Daoy (cell line): ENCODE measurements around the gene TMPRSS6. TPM values are rescaled to one million over a fixed set of nuclear protein-coding genes. Genes with fewer than 3 reads are reported as not detected.

Source experiments
- DNase-seq: peaks from one replicate; pipeline ENCODE4 v3.0.0-alpha.2; 2015; ENCODE audit warnings: low read depth
- total RNA-seq: library from RNA; depleted of rRNA; stranded (reverse); fragments of >200 nt; shearing (Covaris generic); gene quantifications from 2 replicates; pipeline ENCODE4 v1.2.3, GENCODE V29; 2014

Gene TMPRSS6
- total RNA-seq, 1 experiment from 2014 or later: not detected

DNA sequence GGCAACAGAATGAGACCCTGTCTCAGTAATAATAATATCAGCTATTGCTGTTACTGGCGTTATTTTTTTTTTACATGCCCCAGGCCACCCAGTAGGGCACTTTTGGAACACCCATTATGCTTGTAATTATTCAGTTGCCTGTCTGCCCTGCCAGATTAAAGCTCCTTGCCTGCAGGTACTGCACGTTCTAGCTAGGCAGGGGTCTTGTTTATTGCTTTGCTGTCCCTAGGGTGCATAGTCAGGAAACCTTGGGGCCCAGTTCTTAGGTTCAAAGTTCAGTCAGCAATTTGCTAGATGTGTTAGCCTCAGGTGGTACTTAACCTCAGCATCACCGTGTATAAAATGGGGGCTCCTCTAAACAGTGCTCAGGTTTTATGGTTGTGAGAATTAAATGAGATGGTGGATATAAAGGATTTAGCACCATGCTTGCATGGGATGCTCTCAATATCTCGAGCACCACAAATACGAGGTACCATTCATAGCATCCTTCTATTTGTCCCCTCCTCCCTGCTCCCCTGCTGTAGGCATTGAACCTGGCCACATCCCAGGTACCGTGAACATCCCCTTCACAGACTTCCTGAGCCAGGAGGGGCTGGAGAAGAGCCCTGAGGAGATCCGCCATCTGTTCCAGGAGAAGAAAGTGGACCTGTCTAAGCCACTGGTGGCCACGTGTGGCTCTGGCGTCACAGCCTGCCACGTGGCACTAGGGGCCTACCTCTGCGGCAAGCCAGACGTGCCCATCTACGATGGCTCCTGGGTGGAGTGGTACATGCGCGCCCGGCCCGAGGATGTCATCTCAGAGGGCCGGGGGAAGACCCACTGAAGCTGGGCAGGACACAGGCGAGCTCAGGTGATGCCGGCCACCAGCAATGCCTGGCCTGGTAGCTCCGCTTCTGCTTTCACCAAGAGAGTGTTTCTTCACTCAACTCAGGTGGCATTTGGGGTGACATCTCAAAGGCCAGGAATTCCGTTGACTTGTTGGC, 80.5 kb downstream of the TMPRSS6 start:
- no peak for DNase-seq

DNA sequence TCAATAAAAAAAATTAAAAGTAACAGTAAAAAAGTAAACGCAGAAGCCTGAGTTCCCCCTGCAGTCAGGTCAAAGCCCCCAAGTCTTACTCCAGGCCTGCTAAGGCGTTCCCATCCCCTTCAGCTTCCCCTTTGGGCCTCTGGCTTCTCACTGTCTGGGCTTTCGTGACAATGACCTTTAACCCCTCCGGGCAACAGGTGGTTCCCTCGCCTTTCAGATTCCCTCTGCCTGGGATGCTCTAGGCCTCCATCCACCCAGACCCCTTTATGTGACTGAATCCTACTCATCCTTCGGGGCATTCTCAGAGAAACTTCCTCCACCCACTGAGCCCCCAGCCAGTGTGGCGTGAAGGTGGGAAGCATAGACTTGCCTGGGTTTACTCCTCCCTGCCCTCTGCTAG, 82.0 kb downstream of the TMPRSS6 start:
- no peak for DNase-seq

DNA sequence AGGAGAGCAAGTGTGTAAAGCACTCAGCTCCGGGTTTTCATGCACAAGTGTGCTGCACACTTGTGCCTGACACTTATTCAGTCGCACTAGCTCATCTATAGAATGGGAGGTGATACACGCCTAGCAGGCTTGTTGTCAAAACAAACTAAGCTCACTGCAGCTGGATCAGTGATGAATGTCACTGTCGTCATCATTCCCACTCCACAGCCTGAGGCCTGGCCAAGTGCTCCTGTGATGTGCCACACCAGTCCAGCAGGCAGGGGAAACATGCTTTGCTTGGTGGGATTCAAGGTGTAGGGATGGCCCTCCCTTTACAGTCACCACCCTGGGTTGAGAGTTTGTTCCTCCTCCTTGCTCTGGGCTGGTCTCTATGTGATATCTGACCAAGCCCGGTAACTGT, 83.2 kb downstream of the TMPRSS6 start:
- no peak for DNase-seq

DNA sequence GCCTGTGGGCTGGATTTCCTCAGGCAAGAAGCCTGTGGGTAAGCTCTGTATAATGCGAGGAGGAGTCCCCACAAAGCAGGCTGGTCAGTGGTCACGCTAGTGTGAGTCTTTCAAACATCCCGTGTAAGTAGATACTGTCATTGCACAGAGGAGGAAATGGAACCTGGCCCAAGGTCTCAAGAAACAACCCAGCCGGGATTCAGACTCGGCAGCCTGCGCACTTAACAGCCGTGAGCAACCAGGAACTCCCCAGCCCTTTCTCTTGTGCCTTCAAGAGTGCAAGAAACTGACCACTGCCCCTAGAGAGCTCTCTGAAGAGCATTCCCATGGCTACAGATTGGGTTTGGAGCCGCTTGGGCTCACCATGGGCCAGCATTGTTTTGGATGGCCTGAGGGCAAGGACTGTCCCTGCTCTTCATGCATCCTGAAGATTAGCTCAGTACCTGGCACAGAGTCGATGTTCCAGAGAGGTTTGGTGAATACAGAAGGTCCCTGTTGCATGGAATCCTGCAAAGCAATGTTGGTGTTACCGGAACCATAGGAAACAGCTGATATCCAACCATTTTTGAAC, 83.9 kb downstream of the TMPRSS6 start:
- DNase-seq: no peak

DNA sequence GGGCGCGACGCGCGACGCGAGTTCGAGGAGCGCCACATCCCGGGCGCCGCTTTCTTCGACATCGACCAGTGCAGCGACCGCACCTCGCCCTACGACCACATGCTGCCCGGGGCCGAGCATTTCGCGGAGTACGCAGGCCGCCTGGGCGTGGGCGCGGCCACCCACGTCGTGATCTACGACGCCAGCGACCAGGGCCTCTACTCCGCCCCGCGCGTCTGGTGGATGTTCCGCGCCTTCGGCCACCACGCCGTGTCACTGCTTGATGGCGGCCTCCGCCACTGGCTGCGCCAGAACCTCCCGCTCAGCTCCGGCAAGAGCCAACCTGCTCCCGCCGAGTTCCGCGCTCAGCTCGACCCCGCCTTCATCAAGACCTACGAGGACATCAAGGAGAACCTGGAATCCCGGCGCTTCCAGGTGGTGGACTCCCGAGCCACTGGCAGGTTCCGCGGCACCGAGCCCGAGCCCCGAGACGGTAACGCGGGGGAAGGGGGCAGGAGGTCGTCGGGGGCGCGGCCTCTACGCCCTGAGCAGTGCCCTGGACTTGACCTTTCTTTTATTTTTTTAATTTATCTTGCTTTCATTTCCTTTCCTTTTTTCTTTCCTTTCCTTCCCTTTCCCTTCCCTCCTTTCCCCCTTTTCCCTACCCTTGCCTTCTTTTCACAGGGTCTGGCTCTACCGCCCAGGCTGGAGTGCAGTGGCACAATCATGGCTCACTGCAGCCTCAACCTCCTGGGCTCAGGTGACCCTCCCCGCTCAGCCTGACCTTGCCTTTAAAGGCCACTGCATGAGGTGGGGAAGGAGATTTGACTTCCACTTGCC, 85.0 kb downstream of the TMPRSS6 start:
- no peak for DNase-seq

DNA sequence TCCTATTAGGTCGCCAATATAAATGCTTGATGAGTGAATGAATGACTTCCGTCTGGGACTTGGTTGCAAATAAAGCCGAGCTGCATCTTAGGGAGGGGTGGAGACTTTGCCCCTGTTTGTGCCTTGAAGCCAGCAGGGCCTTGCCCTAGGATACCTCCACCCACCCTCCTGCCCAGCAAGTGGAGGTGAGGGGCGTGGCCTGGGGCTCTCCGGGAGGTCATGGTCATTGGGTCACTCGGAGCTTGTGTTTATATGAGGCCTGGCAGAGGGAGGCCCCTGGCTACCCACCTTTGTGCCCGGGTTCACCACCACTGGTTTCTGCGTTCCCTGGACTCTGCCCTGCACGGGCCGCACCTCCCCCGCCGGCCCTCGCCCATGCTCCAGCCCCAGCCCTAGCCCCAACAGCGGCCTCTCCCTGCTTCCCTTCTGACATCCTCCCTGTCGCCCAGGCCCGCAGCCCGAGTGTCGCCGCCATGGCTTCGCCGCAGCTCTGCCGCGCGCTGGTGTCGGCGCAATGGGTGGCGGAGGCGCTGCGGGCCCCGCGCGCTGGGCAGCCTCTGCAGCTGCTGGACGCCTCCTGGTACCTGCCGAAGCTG, 85.7 kb downstream of the TMPRSS6 start:
- no peak for DNase-seq

DNA sequence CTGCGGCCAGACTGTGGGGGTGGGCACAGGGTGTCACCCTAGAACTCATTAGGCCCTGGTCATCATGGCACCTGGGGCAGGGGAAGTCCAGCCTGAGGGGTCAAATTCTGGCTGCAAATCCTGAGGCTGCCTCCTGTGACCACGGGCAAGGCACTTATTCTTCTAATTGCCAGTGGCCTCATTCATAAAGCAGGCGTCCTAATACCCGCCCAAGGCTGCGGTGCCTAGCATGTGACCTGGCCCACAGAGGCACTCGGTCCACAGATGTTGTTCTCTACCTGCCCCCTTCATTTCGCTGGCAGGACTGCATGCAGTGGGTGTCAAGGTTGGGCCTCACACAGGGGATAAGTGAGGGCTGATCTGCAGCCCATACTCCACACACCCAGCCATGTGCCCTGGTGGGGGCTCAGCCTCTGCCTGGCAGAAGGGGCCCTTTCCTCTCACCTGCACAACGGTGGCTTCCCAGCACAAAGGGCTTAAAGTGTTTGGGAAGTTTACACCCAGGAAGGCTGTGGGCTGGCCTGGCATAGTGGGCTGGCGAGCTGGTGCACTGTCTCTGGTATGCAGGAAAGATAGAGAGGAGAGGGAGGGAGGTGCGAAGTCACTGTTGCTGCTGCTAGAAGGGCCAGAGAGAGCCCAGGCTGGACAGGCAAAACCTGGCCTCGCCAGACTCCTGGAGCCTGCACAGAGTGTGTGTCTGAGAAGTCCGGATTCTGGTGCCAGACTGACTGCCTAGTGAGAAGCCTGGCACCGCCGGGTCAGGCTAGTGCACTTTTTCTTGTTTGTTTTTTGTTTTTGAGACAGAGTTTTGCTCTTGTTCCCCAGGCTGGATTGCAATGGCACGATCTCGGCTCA, 86.8 kb downstream of the TMPRSS6 start:
- no peak for DNase-seq

DNA sequence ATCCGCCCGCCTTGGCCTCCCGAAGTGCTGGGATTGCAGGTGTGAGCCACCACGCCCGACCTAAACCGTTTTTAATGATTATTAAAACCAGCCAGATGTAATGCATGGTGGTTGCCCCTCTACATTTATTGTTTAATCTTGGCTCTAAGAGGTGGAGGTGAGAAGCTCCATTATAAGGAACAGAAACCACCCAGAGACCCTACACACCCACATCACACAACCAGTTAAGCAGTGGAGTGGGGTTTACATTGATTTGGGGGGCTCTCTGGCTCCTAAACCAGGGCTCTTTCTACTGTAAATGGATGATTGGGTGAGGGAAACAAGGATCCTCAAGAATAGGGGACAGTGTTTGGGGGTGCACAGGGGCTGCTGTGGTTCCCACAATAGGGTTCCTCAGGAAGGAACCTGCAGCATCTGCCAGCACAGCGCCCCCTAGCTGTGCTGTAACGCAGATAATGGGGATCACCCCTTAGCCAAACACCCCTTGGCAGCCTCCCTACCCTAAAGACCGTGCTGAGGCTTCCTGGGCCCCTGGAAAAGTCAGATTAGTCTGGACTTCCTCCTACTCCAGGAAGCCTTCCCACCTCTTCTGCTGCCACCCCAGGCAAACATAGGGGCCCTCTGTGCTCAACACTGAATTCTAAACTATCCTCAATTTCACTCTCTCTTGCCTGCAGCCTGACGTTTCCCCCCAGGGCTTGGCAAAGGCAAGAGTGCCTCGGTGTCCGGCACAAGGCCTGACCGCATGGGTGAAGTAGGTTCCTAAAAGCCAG, 87.6 kb downstream of the TMPRSS6 start:
- DNase-seq: peak; percentile 41

DNA sequence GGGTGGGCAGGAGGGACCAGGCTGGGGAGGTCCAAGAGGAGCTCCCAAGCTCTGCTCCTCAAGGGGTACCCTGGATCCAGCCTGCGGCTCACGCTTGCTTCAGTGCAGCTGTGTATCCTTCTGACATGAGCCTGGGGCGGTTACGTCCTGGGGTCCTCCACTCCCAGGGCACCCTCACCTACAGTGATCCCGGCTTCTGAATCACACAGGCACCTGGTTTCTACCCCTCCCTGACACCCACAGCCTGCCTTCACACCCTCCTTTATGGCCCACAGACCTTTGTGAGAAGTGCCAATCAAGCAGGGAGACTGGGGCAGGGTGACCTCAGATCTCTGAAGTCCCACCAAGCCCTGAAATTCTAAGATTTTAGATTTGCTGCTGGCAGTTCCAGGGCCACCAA, 88.5 kb downstream of the TMPRSS6 start:
- DNase-seq: no peak

DNA sequence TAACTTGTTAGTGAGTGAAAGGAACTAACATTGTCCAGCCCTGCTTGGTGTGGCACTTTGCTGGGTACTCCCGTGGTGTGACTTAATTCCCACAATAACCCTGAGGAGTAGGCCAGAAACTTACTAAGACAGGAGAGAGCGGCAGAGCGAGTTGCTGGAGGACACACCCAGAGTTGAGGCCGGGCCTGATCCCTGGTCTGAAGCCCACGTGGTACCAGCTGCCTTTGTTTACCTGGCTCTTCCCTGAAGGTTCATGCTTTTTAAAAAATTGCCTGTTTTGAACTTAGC, 89.4 kb downstream of the TMPRSS6 start:
- DNase-seq: peak; percentile 43

DNA sequence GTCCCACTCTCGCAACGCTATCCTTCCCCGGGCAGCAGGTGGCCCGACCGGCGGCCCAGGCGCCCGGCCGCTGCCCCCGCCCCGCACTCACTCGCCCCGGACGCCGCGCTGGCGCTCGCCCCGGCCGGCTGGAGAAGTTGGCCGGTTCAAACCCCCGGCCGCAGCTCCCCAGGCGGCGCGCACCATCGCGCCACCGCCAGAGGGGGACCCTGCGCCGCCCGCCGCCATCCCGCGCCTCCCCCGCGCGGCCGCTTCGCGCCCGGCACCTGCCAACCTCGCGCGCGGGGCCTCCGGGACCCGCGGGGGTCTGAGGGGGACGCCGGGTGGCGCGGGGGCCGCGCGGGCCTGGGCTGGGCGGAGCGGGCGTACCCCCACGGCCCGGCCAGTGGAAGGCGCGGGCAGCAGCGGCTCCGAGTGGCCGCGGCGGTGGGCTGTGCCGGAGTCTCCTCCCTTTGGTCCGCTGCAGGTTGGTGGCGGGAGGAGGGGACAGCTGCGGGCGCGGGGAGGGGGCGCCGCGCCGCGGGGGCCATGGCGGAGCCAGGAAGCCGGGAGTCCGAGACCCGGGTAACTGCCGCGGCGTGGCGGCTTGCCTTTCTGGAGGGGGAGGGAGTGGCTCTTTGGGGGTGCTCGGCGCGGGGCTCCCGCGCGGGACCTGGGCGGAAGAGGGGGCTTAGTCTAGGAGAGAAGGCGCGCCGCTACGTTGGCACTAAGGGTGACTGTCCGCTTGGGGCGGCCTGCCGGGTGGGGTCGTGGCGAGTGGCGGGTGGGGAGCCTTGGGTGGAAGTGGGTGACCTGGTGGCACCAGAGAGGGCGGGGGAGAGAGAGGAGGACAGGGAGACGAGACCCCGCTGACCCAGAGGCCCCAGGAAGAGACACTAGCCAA, 90.0 kb downstream of the TMPRSS6 start, which contains the start of the genes MPST and TST:
Gene MPST (plus strand): TSS at position 434 of the 883 bp plus-strand sequence. CDS start 95 bp downstream, at position 529.
Gene TST (minus strand): TSS at position 139 of the 883 bp plus-strand sequence. CDS start 715 bp downstream, outside the sequence.
- peak; percentile 75 for DNase-seq

DNA sequence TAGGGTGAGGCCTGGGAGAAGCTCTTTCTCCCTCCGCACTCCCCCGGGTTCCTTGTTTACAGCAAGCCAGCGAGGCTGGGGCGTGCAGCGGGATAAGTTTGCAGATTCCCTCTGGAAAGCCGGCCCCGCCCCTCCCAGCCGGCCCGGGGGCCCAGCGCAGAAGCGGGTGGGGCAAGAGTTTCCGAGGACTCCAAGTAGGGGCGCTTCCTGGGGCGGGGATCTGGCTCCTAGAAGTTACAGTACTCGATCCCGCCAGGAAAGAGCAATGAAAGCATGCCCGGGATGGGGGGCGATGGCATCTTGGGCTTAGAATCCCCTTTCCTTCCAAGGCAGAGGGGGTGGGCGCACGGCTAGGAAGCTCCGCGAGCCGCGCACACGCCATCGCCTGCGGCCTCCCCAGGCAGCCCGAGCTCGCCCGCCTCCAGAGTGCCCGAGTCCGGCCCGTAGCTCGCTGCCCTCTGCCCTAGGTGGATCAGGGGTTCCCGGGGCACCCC, 90.7 kb downstream of the TMPRSS6 start:
- DNase-seq: peak; percentile 36

DNA sequence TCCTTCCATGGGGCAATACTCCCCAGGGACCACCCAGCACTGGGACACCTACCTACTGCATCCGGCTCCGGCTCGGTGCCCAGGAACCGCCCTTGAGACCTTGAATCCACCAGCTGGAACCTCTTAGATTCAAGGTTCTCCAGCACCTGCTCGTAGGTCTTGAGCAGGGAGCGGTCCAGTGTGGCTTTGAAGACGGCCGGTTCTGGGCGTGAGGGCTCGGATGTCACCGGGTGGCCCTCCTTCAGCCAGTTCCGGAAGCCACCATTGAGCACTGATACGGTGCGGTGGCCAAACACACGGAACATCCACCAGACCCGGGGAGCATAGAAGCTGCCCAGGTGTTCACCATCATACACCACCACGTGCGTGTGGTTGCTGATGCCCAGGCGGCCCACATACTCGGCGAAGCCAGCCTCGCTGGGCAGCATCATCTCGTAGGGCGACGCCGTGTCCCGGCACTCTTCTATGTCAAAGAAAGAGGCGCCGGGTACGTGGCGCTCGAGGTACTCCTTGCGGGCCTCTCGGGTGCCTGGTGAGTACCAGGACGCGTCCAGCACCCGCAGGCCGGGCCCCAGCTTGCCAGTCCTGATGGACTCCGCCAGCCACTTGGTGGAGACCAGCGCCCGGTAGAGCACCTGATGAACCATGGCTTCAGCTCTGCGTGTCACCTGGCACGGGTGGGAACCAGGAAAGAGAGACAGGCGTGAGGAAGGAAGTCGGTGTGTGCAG, 91.3 kb downstream of the TMPRSS6 start:
- DNase-seq: no peak

DNA sequence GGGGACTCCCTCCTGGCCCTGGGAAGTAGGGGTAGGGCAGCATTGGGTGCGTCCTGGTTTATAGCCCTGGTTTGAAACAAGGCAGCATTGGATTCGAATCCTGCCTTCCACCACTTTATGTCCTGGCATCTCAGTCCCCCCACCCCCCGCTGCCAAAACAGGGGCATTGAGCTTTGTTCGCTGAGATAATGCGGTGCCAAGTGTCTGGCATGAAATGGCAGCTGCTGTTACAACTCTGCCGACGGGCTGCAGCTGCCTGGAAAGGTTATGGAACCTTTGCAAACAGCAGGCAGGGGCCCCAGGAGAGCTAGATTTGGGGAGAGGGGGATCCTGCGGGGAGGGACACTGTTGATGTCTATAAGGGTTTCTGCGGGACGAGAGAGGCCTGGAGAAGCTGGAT, 92.2 kb downstream of the TMPRSS6 start:
- DNase-seq: no peak

DNA sequence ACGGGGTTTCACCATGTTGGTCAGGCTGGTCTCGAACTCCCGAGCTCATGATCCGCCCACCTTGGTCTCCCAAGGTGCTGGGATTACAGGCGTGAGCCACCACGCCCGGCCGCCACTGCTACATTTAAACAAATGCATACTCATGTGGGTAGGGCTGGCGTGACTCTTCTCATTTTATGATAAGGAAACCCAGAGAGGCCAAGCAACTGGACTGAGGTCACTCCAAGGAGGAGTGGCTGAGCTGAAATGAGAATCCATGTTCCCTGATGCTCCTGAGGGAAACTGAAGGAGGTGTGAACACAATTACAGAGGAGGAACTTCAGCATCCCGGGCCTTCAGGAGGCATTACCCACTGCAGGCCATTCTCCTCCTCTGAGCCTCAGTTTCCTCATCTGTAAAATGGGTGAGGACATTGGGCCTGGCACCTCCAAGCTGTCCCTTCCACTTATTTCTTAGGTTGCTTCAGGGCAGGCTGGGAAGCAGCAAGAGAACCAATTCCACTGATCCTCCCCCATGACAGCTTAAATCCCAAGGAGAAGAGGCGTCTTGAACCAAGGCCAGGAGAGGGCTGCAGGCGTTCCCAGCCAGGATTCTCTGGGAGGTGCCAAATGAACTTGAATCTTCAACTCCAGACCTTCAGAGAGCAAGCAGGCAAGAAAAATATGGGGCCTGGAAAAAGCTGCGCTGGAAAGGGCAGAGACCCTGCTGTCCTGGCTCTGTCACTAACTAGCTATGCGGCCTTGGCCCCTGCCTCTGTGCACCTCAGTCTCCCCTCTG, 93.2 kb downstream of the TMPRSS6 start:
- DNase-seq: no peak

DNA sequence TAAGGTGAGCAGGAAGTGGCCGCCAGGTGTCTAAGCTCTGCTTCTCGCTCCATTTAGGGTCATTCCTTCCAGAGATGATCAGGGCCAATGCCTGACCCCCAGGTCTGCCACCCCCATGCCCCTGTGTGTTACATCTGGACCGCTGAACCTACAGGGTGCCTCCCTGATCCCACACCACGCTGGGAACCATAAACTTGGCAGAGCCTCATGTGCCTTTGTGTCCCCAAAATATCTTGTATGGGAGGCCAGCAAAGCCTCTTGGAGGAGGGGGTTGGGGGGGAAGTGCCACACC, 94.0 kb downstream of the TMPRSS6 start:
- no peak for DNase-seq
